Measurements from ENCODE around the gene DOC2A.

- TF ChIP-seq POLR2A (IDR thresholded peaks at IDR 0.05; ENCODE audit: low read length) (no peak), GATA1 (IDR thresholded peaks at IDR 0.05; ENCODE audit: low read depth, low read length) (no peak)
Observed at GRCh38 chr16:30027588-30028437, 17.0 kb upstream of the DOC2A start.
